Mesothelial cell of epicardium (in vitro differentiated cells): Measurements from ENCODE around the gene ARL8B. TPM values are rescaled to one million over a fixed set of nuclear protein-coding genes. Genes with fewer than 3 reads are reported as not detected.
"Not testable (repeated sequence)": the region's sequence is repeated elsewhere in the genome, so short reads cannot be mapped to it uniquely, and the experiment has no call there.

ENCODE experiments used
- DNase-seq, 2 experiments: peaks; one replicate each; pipeline ENCODE4 v3.0.0; 2021; ENCODE audit warnings: low spot score in 2 of 2; ENCODE audit not compliant: unreplicated experiment in 2 of 2
- H3K27ac Mint-ChIP-seq: 2 replicates; pipeline ENCODE4 v1.8.0; 2021; ENCODE audit warnings: mixed read lengths
- H3K27me3 Mint-ChIP-seq: 2 replicates; pipeline ENCODE4 v1.8.0; 2021; ENCODE audit warnings: low read depth, mixed read lengths
- H3K36me3 Mint-ChIP-seq: 2 replicates; pipeline ENCODE4 v1.8.0; 2021; ENCODE audit warnings: mixed read lengths
- H3K4me1 Mint-ChIP-seq: 2 replicates; pipeline ENCODE4 v1.8.0; 2021; ENCODE audit warnings: mixed read lengths
- H3K4me3 Mint-ChIP-seq: 2 replicates; pipeline ENCODE4 v1.8.0; 2021; ENCODE audit warnings: mild to moderate bottlenecking, moderate library complexity, mixed read lengths
- H3K9me3 Mint-ChIP-seq: 2 replicates; pipeline ENCODE4 v1.8.0; 2021; ENCODE audit warnings: mixed read lengths
- total RNA-seq: library from RNA; stranded (reverse); gene quantifications from 3 replicates; pipeline ENCODE4 v1.2.1, GENCODE V29; 2021
- TF ChIP-seq, protein P1 (sequence below): fragments of 200-600 bp; sonication (generic); IDR thresholded peaks from one replicate; pipeline ENCODE4 v1.5.0; 2021; ENCODE audit warnings: antibody characterized with exemption; ENCODE audit not compliant: unreplicated experiment

Gene ARL8B
- total RNA-seq, 1 donor from 2014 or later, result 36.9 TPM

DNA sequence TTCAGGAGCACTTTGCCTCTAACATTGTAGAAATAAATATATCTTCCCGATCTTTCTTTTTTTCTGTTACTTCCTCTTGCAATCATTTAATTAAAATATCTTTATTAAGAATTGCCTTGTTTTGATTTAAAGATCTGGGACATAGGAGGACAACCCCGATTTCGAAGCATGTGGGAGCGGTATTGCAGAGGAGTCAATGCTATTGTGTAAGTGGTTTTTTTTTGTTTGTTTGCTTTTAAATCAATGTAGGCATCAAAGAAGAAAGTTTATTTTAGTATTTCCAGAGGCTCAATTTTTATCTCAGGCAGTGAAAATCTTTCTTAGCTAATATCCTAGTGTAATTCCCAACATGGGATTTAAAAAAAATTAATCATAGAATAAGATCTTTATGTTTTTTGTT is 49.9 kb downstream of the ARL8B start:
- no peak for DNase-seq
- no peaks in the 10 kb centered on the region for H3K9me3 Mint-ChIP-seq
- no peaks in the 10 kb centered on the region for H3K27me3 Mint-ChIP-seq
- peaks cover 20% of the 10 kb centered on the region for H3K36me3 Mint-ChIP-seq
- no peak overlapping the region for H3K27ac Mint-ChIP-seq
- H3K4me1 Mint-ChIP-seq, result peaks cover 4% of the 10 kb centered on the region
- H3K4me3 Mint-ChIP-seq, result no peak overlapping the region
- TF ChIP-seq, protein P1, sequence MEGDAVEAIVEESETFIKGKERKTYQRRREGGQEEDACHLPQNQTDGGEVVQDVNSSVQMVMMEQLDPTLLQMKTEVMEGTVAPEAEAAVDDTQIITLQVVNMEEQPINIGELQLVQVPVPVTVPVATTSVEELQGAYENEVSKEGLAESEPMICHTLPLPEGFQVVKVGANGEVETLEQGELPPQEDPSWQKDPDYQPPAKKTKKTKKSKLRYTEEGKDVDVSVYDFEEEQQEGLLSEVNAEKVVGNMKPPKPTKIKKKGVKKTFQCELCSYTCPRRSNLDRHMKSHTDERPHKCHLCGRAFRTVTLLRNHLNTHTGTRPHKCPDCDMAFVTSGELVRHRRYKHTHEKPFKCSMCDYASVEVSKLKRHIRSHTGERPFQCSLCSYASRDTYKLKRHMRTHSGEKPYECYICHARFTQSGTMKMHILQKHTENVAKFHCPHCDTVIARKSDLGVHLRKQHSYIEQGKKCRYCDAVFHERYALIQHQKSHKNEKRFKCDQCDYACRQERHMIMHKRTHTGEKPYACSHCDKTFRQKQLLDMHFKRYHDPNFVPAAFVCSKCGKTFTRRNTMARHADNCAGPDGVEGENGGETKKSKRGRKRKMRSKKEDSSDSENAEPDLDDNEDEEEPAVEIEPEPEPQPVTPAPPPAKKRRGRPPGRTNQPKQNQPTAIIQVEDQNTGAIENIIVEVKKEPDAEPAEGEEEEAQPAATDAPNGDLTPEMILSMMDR, result no peak

DNA sequence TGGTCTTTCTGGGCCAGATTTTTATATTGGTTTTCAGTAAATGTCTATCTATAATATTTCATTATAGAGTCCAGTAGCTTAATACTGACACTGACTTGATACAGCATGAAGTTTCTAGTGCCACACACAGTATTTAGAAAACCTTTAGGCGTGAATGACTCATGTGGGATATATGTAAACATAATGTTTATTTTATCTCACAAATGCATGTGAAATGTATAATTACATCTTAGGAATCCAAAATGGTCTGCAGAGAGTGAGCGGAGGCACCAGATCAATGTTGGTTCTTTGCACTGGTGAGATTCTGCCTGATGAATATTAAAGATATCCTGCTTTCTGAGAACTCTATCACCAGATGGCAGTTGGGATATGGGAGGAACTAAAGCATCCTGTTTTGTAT is 56.9 kb downstream of the ARL8B start:
- peaks cover 28% of the 10 kb centered on the region for H3K36me3 Mint-ChIP-seq
- H3K4me3 Mint-ChIP-seq, H3K27me3 Mint-ChIP-seq, H3K4me1 Mint-ChIP-seq, H3K9me3 Mint-ChIP-seq, H3K27ac Mint-ChIP-seq, DNase-seq: not testable (repeated sequence)

DNA sequence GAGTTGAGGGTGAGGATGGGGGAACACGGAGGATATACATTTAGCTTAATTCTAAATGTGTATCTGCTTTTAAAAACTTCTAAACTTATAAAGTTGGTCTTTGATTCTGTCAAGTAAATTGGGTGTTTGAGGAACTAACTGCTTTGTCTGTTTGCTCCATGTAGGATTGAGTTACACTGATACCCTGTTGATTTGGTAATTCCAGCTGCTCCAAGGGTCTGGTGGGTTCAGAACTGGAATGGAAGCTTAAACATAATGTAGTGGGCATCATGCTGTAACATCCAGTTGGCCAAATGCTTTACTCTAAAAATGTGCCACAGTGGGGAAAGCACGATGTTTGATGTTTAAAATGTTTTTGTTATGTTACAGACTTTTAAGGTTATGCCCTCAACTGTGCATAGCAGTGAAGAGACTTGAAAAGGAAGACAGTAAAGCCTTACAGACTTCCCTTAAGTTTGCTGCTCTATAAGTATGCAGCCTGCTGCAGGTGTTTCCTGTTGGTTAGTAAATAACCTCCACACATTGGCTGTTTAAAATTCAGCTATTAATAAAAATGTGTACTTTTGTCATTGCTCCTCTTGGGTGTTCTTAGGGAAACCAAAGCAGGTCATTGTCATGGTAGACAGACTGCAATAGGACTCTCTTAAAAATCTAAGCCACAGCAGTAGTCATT is 59.5 kb downstream of the ARL8B start:
- H3K27ac Mint-ChIP-seq, result no peak overlapping the region
- H3K27me3 Mint-ChIP-seq, result no peaks in the 10 kb centered on the region
- no peak overlapping the region for H3K4me3 Mint-ChIP-seq
- peaks cover 5% of the 10 kb centered on the region for H3K4me1 Mint-ChIP-seq
- no peak for DNase-seq
- peaks cover 20% of the 10 kb centered on the region for H3K36me3 Mint-ChIP-seq
- TF ChIP-seq, protein P1, result no peak
- no peaks in the 10 kb centered on the region for H3K9me3 Mint-ChIP-seq

DNA sequence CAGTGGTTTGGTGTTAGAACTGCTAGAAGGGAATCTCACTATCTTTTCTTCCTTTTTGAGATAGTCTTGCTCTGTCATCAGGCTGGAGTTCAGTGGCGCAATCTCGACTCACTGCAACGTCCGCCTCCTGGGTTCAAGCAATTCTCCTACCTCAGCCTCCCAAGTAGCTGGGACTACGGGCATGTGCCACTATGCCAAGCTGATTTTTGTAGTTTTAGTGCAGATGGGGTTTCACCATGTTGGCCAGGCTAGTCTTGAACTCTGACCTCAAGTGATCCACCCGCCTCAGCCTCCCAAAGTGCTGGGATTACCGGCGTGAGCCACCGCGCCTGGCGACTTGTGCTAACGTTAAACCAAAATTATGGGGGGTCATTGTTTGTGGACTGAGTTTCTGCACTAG is 61.6 kb downstream of the ARL8B start:
- not testable (repeated sequence) for H3K4me3 Mint-ChIP-seq, H3K27me3 Mint-ChIP-seq, H3K27ac Mint-ChIP-seq, H3K36me3 Mint-ChIP-seq, DNase-seq, H3K9me3 Mint-ChIP-seq
- peaks cover 14% of the 10 kb centered on the region for H3K4me1 Mint-ChIP-seq

DNA sequence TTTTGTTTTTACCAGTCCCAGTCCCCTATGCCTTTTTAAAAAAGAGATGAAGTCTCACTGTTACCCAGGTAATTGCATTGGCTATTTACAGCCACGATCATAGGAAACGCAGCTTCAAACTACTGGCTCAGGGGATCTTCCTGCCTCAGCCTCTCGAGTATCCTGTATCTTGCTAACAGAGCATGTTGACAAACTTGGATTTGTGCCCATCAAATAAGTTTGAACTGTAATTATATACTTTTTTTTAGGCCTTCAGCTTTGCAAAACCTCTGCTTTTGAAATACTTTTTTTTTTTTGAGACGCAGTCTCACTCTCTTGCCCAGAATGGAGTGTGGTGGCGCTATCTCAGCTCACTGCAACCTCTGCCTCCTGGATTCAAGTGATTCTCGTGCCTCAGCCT is 62.4 kb downstream of the ARL8B start:
- TF ChIP-seq, protein P1, result no peak
- Mint-ChIP-seq H3K4me3 (no peak overlapping the region), H3K27ac (no peak overlapping the region), H3K36me3 (peaks cover 4% of the 10 kb centered on the region), H3K9me3 (no peaks in the 10 kb centered on the region), H3K4me1 (peaks cover 19% of the 10 kb centered on the region), H3K27me3 (no peaks in the 10 kb centered on the region)
- no peak for DNase-seq

DNA sequence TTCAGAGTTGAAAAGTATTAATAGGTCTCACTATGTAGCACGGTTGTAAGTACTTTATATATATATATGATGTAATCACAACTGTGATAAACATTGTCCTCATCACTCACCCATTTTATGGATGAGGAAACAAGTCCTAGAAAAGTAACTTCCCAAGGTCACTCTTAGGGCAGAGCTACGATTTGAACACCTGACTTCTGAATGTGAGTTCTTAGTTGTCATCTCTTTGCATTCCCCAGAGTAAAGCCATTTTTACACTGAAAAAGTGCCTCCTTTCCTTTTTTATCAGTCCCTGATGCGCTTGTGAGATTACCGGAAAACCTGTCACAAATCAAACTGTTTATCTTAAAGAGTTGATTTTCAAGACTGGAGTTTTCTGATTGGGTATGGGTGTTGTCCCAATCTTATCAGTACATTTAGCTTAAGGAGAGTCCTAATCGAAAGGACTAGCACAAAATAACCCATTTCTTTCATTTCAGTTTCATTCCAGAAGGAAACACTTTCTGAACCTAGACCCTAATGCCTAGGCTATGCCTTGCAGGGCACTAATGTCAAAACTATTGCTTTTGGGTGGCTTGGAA is 63.1 kb downstream of the ARL8B start:
- TF ChIP-seq, protein P1, result no peak
- no peak overlapping the region for H3K27ac Mint-ChIP-seq
- no peaks in the 10 kb centered on the region for H3K9me3 Mint-ChIP-seq
- H3K27me3 Mint-ChIP-seq, result no peaks in the 10 kb centered on the region
- H3K4me3 Mint-ChIP-seq, result no peak overlapping the region
- no peak for DNase-seq
- peaks cover 4% of the 10 kb centered on the region for H3K36me3 Mint-ChIP-seq
- peaks cover 24% of the 10 kb centered on the region for H3K4me1 Mint-ChIP-seq
